Mesothelial cell of epicardium (in vitro differentiated cells): Measurements from ENCODE around the gene NANP. TPM values are rescaled to one million over a fixed set of nuclear protein-coding genes. Genes with fewer than 3 reads are reported as not detected.
"Not testable (repeated sequence)": the region's sequence is repeated elsewhere in the genome, so short reads cannot be mapped to it uniquely, and the experiment has no call there.

Source experiments
- DNase-seq, 2 experiments: peaks; one replicate each; pipeline ENCODE4 v3.0.0; 2021; ENCODE audit warnings: low spot score in 2 of 2; ENCODE audit not compliant: unreplicated experiment in 2 of 2
- H3K27ac Mint-ChIP-seq: 2 replicates; pipeline ENCODE4 v1.8.0; 2021; ENCODE audit warnings: mixed read lengths
- H3K27me3 Mint-ChIP-seq: 2 replicates; pipeline ENCODE4 v1.8.0; 2021; ENCODE audit warnings: low read depth, mixed read lengths
- H3K36me3 Mint-ChIP-seq: 2 replicates; pipeline ENCODE4 v1.8.0; 2021; ENCODE audit warnings: mixed read lengths
- H3K4me1 Mint-ChIP-seq: 2 replicates; pipeline ENCODE4 v1.8.0; 2021; ENCODE audit warnings: mixed read lengths
- H3K4me3 Mint-ChIP-seq: 2 replicates; pipeline ENCODE4 v1.8.0; 2021; ENCODE audit warnings: mild to moderate bottlenecking, moderate library complexity, mixed read lengths
- H3K9me3 Mint-ChIP-seq: 2 replicates; pipeline ENCODE4 v1.8.0; 2021; ENCODE audit warnings: mixed read lengths
- total RNA-seq: library from RNA; stranded (reverse); gene quantifications from 3 replicates; pipeline ENCODE4 v1.2.1, GENCODE V29; 2021
- TF ChIP-seq, protein P1 (sequence below): fragments of 200-600 bp; sonication (generic); IDR thresholded peaks from one replicate; pipeline ENCODE4 v1.5.0; 2021; ENCODE audit warnings: antibody characterized with exemption; ENCODE audit not compliant: unreplicated experiment

The NANP gene
- total RNA-seq, 1 donor from 2014 or later = 6.5 TPM

DNA sequence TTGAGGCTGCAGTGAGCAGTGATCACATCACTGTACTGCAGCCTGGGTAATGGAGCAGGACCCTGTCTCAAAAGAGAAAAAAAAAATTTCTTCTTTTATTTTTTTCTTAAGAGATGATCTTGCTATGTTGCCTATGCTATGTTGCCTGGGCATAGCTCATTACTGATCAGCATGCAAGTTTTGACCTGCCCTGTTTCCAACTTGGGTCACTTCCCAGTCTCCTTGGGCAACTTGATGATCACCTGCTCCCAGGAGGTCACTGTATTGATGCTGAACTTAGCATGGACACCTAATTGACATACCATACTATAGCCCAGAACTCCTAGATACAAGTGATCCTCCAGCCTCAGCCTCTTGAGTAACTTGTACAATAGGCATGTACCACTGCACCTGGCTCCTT is 30.7 kb upstream of the NANP start:
- H3K4me1 Mint-ChIP-seq = no peaks in the 10 kb centered on the region
- no peaks in the 10 kb centered on the region for H3K27me3 Mint-ChIP-seq
- no peak overlapping the region for H3K4me3 Mint-ChIP-seq
- H3K9me3 Mint-ChIP-seq = peaks cover 9% of the 10 kb centered on the region
- no peak overlapping the region for H3K27ac Mint-ChIP-seq
- no peak for DNase-seq
- peaks cover 14% of the 10 kb centered on the region for H3K36me3 Mint-ChIP-seq
- TF ChIP-seq, protein P1, sequence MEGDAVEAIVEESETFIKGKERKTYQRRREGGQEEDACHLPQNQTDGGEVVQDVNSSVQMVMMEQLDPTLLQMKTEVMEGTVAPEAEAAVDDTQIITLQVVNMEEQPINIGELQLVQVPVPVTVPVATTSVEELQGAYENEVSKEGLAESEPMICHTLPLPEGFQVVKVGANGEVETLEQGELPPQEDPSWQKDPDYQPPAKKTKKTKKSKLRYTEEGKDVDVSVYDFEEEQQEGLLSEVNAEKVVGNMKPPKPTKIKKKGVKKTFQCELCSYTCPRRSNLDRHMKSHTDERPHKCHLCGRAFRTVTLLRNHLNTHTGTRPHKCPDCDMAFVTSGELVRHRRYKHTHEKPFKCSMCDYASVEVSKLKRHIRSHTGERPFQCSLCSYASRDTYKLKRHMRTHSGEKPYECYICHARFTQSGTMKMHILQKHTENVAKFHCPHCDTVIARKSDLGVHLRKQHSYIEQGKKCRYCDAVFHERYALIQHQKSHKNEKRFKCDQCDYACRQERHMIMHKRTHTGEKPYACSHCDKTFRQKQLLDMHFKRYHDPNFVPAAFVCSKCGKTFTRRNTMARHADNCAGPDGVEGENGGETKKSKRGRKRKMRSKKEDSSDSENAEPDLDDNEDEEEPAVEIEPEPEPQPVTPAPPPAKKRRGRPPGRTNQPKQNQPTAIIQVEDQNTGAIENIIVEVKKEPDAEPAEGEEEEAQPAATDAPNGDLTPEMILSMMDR = no peak

DNA sequence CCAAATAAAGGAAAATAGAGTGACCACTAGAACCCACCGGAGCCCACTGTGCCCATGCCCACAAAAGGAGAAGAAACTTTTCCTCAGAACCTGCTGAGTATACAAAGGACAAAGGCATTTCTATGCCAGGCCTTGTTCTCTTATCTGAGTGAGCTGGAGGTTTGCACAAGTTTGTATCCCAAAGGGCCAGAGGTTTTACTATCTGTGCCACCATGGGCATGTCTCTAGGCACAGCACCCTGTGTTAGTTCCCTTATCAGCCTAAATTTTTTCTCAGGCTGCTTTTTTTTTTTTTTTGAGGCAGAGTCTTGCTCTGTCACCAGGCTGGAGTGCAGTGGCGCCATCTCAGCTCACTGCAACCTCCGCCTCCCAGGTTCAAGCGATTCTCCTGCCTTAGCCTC is 29.1 kb upstream of the NANP start:
- not testable (repeated sequence) for H3K27ac Mint-ChIP-seq, H3K27me3 Mint-ChIP-seq, H3K4me1 Mint-ChIP-seq, DNase-seq, H3K4me3 Mint-ChIP-seq
- peaks cover 12% of the 10 kb centered on the region for H3K9me3 Mint-ChIP-seq
- H3K36me3 Mint-ChIP-seq = peaks cover 19% of the 10 kb centered on the region

DNA sequence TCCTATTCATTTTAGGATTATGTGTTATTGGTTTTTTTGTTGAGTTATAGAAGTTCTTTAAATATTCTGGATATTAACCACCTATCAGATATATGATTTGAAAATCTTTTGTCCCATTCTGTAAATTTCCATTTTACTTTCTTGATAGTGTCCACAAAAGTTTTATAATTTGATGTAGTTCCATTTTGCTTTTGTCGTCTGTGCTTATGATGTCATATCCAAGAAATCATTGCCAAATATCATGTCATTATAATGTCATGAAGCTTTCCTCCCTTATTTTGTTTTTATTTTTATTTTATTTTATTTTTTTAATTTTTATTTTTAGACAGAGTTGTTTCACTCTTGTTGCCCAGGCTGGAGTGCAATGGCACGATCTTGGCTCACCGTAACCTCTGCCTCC is 21.0 kb upstream of the NANP start:
- Mint-ChIP-seq H3K27me3 (no peaks in the 10 kb centered on the region), H3K36me3 (peaks cover 21% of the 10 kb centered on the region), H3K27ac (no peak overlapping the region), H3K4me3 (no peak overlapping the region), H3K9me3 (peaks cover 16% of the 10 kb centered on the region), H3K4me1 (no peaks in the 10 kb centered on the region)
- TF ChIP-seq, protein P1 = no peak
- no peak for DNase-seq

GRCh38 chr20:25643716-25644115 is 19.9 kb upstream of the NANP start:
- H3K4me3 Mint-ChIP-seq = no peak overlapping the region
- H3K27ac Mint-ChIP-seq = no peak overlapping the region
- no peak for DNase-seq
- TF ChIP-seq, protein P1 = no peak
- H3K4me1 Mint-ChIP-seq = no peaks in the 10 kb centered on the region
- H3K9me3 Mint-ChIP-seq = peaks cover 13% of the 10 kb centered on the region
- no peaks in the 10 kb centered on the region for H3K27me3 Mint-ChIP-seq
- H3K36me3 Mint-ChIP-seq = peaks cover 18% of the 10 kb centered on the region

- H3K4me3 Mint-ChIP-seq = no peak overlapping the region
- no peaks in the 10 kb centered on the region for H3K4me1 Mint-ChIP-seq
- H3K27ac Mint-ChIP-seq = no peak overlapping the region
- TF ChIP-seq, protein P1 = no peak
- H3K9me3 Mint-ChIP-seq = peaks cover 35% of the 10 kb centered on the region
- peaks cover 40% of the 10 kb centered on the region for H3K36me3 Mint-ChIP-seq
- DNase-seq = no peak
- no peaks in the 10 kb centered on the region for H3K27me3 Mint-ChIP-seq
Observed at GRCh38 chr20:25637247-25637646, 13.4 kb upstream of the NANP start.

DNA sequence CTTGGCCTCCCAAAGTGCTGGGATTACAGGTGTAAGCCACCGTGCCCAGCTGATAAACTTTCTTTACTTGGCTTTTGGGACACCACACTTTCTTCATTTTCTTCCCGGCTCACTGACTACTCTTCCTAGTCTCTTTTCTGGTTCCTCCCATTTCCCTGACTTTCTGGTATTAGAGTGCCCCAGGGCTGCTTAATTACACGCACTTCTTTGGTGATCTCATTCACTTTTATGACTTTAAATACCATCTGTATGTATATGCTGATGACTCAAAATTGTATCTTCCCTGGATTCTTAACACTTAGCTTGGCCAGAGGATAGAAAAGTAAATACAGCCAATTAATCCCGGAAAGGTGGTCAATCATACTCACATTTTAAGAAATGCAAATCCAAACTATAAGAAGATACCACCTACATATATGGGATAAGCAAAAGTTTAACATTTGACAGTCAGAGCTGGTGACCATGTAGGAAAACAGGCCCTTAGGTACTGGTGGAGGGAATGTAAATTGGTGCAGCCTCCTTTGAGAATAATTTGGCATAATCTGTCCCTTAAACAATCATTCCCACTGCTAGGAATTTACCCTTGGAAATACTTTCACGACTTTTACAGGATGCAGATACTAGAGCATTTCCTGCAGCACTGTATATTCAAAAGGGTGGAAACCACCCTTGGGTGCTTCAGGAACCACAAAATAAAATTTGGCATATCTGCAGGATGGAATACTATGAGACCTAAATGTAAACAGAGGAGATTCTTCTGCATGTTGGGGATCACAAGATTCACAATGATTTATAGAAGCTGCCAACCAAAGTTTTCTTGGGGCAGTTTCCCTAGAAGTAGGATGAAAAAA is 9.4 kb upstream of the NANP start:
- peaks cover 37% of the 10 kb centered on the region for H3K36me3 Mint-ChIP-seq

GRCh38 chr20:25630615-25631014 is 6.8 kb upstream of the NANP start:
- H3K27ac Mint-ChIP-seq, H3K27me3 Mint-ChIP-seq, H3K4me3 Mint-ChIP-seq, H3K4me1 Mint-ChIP-seq, DNase-seq: not testable (repeated sequence)
- H3K36me3 Mint-ChIP-seq = peaks cover 19% of the 10 kb centered on the region
- peaks cover 34% of the 10 kb centered on the region for H3K9me3 Mint-ChIP-seq

More for the DNA sequence above, 9.4 kb upstream of the NANP start:
- Mint-ChIP-seq H3K4me1 (no peaks in the 10 kb centered on the region), H3K9me3 (peaks cover 49% of the 10 kb centered on the region), H3K27ac (no peak overlapping the region), H3K4me3 (no peak overlapping the region), H3K27me3 (no peaks in the 10 kb centered on the region)
- TF ChIP-seq, protein P1 = no peak
- no peak for DNase-seq
